ENCODE data around the gene CDK7. TPM values are rescaled to one million over a fixed set of nuclear protein-coding genes. Genes with fewer than 3 reads are reported as not detected.
"Not testable (repeated sequence)": the region's sequence is repeated elsewhere in the genome, so short reads cannot be mapped to it uniquely, and the experiment has no call there.

CDK7 gene
- total RNA-seq, 2 donors from 2014 or later, result 39.9 to 40.2 TPM

DNA sequence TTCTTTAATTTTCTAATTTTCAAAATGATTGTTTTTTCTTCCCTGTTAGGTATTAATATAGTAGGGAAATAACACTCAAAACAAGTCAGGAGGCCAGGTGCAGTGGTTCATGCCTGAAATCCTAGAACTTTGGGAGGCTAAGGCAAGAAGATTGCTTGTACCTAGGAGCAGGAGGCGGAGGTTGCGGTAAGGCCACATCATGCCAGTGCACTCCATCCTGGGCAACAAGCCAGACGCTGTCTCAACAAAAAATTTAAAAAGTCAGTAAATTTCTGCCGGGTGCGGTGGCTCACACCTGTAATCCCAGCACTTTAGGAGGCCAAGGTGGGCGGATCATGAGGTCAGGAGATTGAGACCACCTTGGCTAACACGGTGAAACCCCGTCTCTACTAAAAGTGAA lies 10.2 kb upstream of the CDK7 start:
- H3K9me3 Mint-ChIP-seq, result no peaks in the 10 kb centered on the region
- no peaks in the 10 kb centered on the region for H3K36me3 Mint-ChIP-seq
- ATAC-seq (no peak), DNase-seq (ENCODE audit: low spot score in 2 of 2) (no peak)
- H3K27ac Mint-ChIP-seq, result no peak overlapping the region

DNA sequence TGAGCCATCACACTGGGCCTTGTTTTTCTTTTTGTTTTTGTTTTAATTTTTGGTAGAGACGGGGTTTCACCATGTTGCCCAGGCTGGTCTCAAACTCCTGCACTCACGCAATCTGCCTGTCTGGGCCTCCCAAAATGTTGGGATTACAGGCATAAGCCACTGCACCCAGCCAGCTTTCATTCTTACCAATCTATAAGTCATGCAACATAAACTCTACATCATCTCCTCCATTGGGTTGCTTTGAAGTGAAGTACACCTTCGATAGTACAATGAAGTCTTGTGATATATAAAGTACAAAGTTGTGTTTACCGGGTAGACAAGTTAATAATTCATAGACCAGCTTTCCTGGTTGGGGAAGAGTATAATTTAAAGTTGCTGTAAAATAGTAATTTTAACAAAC lies 8.8 kb upstream of the CDK7 start:
- no peak overlapping the region for H3K27ac Mint-ChIP-seq
- no peak for ATAC-seq
- DNase-seq (ENCODE audit: low spot score in 2 of 2), result no peak
- no peaks in the 10 kb centered on the region for H3K9me3 Mint-ChIP-seq
- H3K36me3 Mint-ChIP-seq, result no peaks in the 10 kb centered on the region

DNA sequence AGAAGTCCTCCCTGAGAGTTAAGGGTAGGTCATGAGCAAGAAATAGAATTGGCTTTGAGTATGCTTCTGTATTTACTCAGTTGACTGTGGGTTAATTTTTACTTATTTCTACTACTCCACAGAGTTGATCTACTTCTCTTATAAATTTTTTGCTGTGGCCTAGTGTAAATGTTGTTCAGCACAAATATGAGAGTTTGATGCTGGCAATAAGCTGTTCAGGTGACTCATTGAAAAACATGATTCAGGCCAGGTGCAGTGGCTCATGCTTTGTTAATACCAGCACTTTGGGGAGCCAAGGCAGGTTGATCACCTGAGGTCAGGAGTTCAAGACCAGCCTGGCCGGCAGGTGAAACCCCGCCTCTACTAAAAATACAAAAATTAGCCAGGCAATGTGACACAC lies 4.5 kb upstream of the CDK7 start:
- no peak for ATAC-seq
- no peak for DNase-seq (ENCODE audit: low spot score in 2 of 2)
- peaks cover 0 to 4% of the 10 kb centered on the region in 2 donors for H3K36me3 Mint-ChIP-seq
- H3K9me3 Mint-ChIP-seq, result no peaks in the 10 kb centered on the region
- H3K27ac Mint-ChIP-seq, result no peak overlapping the region

DNA sequence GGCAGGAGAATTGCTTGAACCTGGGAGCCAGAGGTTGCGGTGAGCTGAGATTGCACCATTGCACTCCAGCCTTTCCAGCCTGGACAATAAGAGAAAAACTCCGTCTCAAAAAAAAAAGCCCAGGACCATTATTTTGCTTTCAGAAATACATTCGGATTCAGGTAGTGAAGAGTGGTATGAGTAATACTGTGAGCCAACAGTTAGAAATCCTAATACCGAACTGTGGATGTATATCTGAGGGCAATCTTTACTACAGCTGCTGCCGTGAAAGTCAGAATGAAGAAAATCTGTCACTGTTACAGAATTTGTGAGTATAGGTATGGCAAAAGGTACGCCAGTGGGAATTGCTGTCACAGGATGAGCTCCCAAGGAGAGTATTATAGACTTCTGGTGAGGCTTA lies 3.4 kb upstream of the CDK7 start:
- ATAC-seq, result no peak
- DNase-seq (ENCODE audit: low spot score in 2 of 2), result no peak

DNA sequence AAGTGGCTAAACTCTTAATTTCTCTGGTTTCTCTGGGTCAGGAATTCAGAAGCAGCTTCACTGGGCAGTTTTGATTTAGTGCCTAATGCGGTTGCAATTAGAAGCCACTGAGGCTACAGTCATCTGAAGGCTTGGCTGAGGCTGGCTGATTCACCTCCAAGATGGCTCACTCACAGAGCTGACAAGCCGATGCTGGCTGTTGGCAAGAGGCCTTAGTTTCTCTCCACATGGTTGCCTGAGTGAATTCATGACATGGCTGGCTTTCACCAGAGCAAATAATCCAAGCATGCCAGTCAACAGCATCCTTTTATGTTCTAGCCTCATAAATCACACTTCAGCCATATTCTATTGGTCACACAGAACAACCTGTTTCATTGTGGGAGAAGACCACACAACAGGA lies 2.8 kb upstream of the CDK7 start:
- ATAC-seq, result no peak
- H3K36me3 Mint-ChIP-seq, result peaks cover 2 to 6% of the 10 kb centered on the region in 2 donors
- H3K9me3 Mint-ChIP-seq, result no peaks in the 10 kb centered on the region
- DNase-seq (ENCODE audit: low spot score in 2 of 2), result no peak
- H3K27ac Mint-ChIP-seq, result no peak overlapping the region

More for the DNA sequence above, 3.4 kb upstream of the CDK7 start:
- Mint-ChIP-seq H3K27ac (no peak overlapping the region), H3K36me3 (peaks cover 0 to 5% of the 10 kb centered on the region in 2 donors), H3K9me3 (no peaks in the 10 kb centered on the region)

DNA sequence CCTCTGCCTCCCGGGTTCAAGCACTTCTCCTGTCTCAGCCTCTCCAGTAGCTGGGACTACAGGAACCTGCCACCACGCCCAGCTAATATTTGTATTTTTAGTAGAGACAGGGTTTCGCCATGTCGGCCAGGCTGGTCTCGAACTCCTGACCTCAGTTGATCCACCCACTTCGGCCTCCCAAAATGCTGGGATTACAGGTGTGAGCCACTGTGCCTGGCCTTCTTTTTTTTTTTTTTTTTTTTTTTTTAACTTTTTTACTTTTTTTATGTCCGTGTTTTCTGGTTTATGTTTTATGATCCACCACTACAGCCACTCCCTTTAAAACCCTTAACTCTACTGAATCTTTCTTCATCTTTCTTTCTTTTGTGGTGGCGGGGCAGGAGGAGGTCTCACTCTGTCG lies 2.0 kb downstream of the CDK7 start:
- not testable (repeated sequence) for ATAC-seq; H3K9me3 Mint-ChIP-seq; DNase-seq (ENCODE audit: low spot score in 2 of 2)
- Mint-ChIP-seq H3K27ac (peak overlapping the region in 1 of 2 donors; percentile 79), H3K36me3 (peaks cover 21 to 32% of the 10 kb centered on the region in 2 donors)

DNA sequence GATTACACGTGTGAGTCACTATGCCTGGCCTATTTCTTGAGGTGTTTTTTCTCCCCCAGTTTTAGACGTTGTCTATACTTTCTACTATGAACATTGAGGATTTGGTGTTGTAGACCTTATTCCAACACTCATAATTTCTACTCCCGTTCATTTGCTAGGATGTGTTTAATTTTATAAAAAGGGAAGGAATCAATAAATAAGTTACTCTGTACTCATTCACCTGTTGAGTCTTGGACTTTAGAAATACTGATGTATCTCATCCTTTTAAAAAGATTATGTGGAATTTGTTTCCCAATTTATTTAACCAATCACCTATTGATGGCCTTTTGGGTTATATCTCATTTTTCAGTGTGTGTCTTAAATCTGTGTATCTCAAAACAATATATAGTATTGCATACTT lies 3.2 kb downstream of the CDK7 start:
- Mint-ChIP-seq H3K27ac (no peak overlapping the region), H3K36me3 (peaks cover 28 to 41% of the 10 kb centered on the region in 2 donors), H3K9me3 (no peaks in the 10 kb centered on the region)
- DNase-seq (ENCODE audit: low spot score in 2 of 2) (no peak), ATAC-seq (no peak)

DNA sequence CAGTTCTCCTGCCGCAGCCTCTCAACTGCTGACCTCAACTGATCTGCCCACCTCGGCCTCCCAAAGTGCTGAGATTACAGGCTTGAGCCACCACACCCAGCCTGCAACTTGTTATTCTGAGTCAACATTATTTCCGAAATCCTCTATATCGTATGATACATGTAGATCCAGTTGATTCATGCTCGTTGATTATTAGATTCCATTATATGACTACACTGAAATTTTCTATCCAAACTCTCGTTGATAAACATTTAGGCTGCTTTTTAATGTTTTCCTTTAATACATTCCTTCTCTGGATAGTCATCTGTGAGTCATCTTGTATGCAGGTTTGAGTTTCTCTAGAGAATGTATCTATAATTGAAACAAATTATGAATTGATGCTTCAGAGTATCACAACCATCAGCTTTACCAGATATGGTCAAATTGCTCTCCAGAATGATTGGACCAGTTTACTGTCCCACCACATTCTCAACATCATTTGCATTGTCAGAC lies 4.1 kb downstream of the CDK7 start:
- Mint-ChIP-seq H3K27ac (no peak overlapping the region), H3K9me3 (no peaks in the 10 kb centered on the region), H3K36me3 (peaks cover 28 to 41% of the 10 kb centered on the region in 2 donors)
- no peak for DNase-seq (ENCODE audit: low spot score in 2 of 2)
- no peak for ATAC-seq

DNA sequence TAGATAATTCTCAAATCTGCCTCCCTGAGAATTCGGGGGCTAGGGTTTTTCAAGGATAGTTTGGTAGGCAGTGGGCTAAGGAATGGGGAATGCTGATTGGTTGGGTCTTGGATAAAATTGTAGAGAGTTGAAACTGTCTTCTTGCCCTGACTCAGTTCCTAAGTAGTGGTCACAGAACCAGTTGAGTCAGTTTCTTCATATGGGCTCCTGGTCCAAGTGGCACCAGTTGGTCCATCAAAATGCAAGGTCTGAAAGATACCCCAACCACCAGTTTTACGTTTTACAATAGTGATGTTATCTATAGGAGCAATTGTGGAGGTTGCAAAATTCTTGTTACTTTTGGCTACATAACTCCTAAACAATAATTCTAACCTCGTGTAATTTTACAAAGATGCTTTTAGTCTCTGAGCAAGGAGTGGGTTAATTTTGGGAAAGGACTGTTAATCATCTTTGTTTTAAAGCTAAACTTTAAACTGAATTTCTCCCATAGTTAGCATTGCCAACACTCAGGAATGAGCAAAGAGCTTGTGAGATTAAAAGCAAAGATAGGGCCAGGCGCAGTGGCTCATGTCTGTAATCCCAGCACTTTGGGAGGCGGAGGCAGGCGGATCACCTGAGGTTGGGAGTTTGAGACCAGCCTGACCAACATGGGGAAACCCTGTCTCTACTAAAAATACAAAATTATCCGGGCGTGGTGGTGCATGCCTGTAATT lies 7.7 kb downstream of the CDK7 start:
- Mint-ChIP-seq H3K27ac (no peak overlapping the region), H3K36me3 (peaks cover 26 to 51% of the 10 kb centered on the region in 2 donors), H3K9me3 (no peaks in the 10 kb centered on the region)
- DNase-seq (ENCODE audit: low spot score in 2 of 2) (no peak), ATAC-seq (no peak)

DNA sequence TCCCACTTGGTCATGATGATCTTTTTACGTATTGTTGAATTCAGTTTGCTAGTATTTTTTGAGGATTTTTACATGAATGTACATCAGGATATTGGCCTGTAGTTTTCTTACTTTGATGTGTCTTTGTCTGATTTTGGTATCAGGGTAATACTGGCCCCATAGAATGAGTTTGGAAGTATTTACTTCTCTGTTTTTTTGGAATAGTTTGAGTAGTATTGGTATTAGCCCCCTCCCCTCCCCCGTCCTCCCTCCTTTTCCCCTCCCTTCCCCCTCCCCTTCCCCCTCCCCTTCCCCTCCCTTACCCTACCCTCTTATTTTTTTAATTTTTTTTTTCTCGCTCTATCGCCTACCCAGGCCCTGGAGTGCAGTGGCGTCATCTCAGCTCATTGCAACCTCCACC lies 10.3 kb downstream of the CDK7 start:
- Mint-ChIP-seq H3K36me3 (peaks cover 27 to 50% of the 10 kb centered on the region in 2 donors), H3K9me3 (no peaks in the 10 kb centered on the region), H3K27ac (no peak overlapping the region)
- ATAC-seq (no peak), DNase-seq (ENCODE audit: low spot score in 2 of 2) (no peak)

DNA sequence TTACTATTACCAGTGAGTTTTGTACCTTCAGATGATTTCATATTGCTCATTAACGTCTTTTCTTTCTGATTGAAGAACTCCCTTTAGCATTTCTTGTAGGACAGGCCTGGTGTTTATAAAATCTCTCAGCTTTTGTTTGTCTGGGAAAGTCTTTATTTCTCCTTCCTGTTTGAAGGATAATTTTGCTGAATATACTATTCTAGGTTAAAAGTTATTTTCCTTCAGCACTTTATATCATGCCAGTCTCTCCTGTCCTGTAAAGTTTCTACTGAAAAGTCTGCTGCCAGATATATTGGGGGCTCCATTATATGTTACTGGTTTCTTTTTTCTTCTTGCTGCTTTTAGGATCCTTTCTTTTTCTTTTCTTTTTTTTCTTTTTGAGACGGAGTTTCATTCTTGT lies 13.3 kb downstream of the CDK7 start:
- Mint-ChIP-seq H3K36me3 (peaks cover 15 to 28% of the 10 kb centered on the region in 2 donors), H3K9me3 (no peaks in the 10 kb centered on the region), H3K27ac (no peak overlapping the region)
- DNase-seq (ENCODE audit: low spot score in 2 of 2) (no peak), ATAC-seq (no peak)

DNA sequence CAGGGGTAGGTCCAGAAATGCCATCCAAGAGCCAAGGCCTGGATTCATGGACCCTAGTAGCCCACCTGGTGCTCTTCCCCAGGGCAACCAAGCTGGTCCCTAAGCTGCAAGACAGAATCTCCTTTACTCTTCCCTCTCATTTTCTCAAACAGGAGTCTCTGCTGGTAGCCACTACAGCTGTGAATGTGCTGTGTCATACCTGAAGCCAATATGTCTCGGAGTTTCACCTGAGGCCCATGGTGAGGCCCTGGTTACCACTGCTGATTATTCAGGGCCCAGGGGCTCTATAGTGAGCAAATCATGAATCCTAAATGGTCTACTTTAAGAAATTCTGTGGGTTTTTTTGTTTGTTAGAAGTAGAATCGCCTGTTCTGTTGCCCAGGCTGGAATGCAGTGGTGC lies 15.9 kb downstream of the CDK7 start:
- Mint-ChIP-seq H3K9me3 (no peaks in the 10 kb centered on the region), H3K36me3 (peaks cover 15 to 24% of the 10 kb centered on the region in 2 donors), H3K27ac (peak overlapping the region; percentile 68 to 75)
- no peak for DNase-seq (ENCODE audit: low spot score in 2 of 2)
- no peak for ATAC-seq

DNA sequence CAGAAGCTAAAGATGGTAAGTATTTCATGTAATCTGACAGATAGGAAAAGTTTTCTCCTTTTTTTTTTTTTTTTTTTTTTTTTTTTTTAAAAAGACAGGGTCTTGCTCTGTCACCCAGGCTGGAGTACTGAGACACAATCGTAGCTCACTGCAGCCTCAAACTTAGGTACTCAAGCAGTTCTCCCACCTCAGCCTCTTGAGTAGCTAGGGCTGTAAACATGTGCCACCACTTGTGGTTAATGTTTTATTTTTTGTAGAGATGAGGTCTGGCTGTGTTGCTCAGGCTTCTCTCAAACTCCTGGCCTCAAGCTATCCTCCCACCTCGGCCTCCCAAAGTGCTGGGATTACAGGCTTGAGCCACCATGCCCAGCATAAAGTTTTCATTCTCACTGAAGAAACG lies 17.8 kb downstream of the CDK7 start:
- H3K36me3 Mint-ChIP-seq, result peaks cover 10 to 11% of the 10 kb centered on the region in 2 donors
- peak overlapping the region in 1 of 2 donors; percentile 77 for H3K27ac Mint-ChIP-seq
- ATAC-seq, result no peak
- no peak for DNase-seq (ENCODE audit: low spot score in 2 of 2)
- no peaks in the 10 kb centered on the region for H3K9me3 Mint-ChIP-seq

DNA sequence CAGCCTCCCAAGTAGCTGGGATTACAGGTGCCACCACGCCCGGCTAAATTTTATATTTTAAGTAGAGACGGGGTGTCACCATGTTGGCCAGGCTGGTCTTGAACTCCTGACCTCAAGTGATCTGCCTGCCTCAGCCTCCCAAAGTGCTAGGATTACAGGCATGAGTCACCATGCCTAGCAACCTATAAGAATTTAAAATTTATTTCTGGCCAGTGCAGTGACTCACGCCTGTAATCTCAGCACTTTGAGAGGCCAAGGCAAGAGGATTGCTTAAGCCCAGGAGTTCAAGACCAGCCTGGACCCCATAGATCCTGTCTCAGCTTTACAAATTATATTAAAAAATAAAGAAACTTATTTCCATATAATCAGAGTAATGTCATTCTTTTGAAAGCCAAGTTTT lies 21.3 kb downstream of the CDK7 start:
- not testable (repeated sequence) for H3K27ac Mint-ChIP-seq; H3K9me3 Mint-ChIP-seq; H3K36me3 Mint-ChIP-seq; ATAC-seq; DNase-seq (ENCODE audit: low spot score in 2 of 2)

DNA sequence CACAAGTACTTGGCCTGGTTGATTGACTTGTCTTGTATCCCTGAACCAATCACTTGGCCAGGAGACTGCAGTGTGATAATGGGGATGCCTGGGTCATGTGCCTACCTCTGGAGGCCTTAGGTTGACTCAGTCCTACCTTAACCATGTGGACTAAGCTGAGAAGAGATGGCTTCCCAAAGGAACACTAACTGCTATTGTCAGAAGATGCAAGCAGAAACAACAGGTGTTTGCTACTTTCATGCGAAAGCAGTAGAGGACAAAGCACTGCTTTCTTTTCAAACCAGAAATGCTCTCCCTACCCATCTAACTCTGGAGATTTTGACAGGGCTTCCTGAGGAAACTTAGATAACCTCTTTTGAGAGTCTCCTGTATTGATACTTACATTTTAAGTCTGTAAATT lies 22.9 kb downstream of the CDK7 start:
- no peak for DNase-seq (ENCODE audit: low spot score in 2 of 2)
- Mint-ChIP-seq H3K9me3 (no peaks in the 10 kb centered on the region), H3K36me3 (peaks cover 6 to 8% of the 10 kb centered on the region in 2 donors), H3K27ac (no peak overlapping the region)
- ATAC-seq, result no peak

DNA sequence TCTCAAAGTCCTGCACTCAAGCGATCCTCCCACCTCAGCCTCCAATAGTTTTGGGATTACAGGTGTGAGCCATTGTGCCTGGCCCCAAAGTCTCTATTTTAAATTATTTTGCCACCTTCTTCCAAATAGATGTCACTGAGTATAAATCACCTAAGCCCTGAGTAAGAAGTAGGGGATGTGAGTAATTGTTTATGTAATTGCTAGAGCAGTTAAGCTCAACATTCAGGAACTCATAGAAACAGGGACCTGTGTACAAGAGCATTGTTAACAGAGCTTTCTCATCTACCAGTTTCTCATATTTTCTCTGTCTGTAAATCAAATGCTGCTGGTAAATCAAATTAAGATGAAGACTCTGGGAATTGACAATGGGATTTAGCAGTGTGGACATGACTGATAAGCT lies 26.3 kb downstream of the CDK7 start:
- ATAC-seq (no peak), DNase-seq (ENCODE audit: low spot score in 2 of 2) (no peak)
- H3K9me3 Mint-ChIP-seq, result no peaks in the 10 kb centered on the region
- peaks cover 8 to 10% of the 10 kb centered on the region in 2 donors for H3K36me3 Mint-ChIP-seq
- no peak overlapping the region for H3K27ac Mint-ChIP-seq

DNA sequence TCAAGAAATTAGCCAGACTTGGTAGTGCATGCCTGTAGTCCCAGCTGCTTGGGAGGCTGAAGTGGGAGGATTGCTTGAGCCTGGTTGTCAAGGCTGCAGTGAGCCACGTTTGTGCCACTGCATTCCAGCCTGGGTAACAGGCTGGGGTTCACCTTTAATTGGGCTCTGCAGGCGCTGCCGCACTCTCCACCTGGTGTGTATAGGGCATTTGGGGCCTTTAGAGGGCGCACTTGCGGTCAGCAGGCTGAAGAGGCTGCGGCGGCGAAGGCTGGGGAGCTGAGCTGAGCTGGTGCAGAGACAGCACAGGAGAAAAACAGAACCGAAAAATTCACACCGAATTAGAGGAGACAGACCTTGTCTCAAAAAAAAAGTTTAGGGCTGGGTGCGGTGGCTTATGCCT lies 31.2 kb downstream of the CDK7 start:
- H3K9me3 Mint-ChIP-seq, result no peaks in the 10 kb centered on the region
- H3K27ac Mint-ChIP-seq, result peak overlapping the region in 1 of 2 donors; percentile 64
- peak in 1 of 2 donors; percentile 38 for ATAC-seq
- DNase-seq (ENCODE audit: low spot score in 2 of 2), result peak in 1 of 2 donors; percentile 6
- peaks cover 4 to 7% of the 10 kb centered on the region in 2 donors for H3K36me3 Mint-ChIP-seq

DNA sequence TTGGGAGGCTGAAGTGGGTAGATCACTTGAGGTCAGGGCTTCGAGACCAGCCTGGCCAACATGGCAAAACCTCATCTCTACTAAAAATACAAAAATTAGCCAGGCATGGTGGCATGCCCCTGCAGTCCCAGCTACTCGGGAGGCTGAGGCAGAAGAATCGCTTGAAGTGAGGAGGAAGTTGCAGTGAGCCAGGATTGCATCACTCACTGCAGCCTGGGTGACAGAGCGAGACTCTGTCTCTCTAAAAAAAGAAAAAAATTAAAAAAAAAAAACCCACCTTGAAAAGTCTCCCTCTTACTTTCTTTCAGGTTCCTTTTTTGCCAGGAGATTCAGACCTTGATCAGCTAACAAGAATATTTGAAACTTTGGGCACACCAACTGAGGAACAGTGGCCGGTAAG lies 34.2 kb downstream of the CDK7 start:
- ATAC-seq, result no peak
- Mint-ChIP-seq H3K36me3 (peaks cover 0 to 1% of the 10 kb centered on the region in 2 donors), H3K27ac (peak overlapping the region in 1 of 2 donors; percentile 9), H3K9me3 (no peaks in the 10 kb centered on the region)
- no peak for DNase-seq (ENCODE audit: low spot score in 2 of 2)
